ENCODE results near the gene RABGEF1. TPM values are rescaled to one million over a fixed set of nuclear protein-coding genes. Genes with fewer than 3 reads are reported as not detected.

RABGEF1 gene
- total RNA-seq, 3 donors from 2014 or later (not counting 1 experiment from before 2014, with no cell fraction given), result 26.1 to 38.1 (median 31.7) TPM

- Histone ChIP-seq H3K9me3 (ENCODE audit: control insufficient read depth, insufficient read depth, low read length) (no peaks in the 10 kb centered on the region), H3K27me3 (ENCODE audit: control insufficient read depth, insufficient read depth, low read length) (no peaks in the 10 kb centered on the region), H3K36me3 (ENCODE audit: control insufficient read depth, insufficient read depth, low read length) (peaks cover 1% of the 10 kb centered on the region), H3K4me1 (ENCODE audit: control insufficient read depth, insufficient read depth, low read length) (peaks cover 28% of the 10 kb centered on the region), H3K27ac (ENCODE audit: low read length) (no peak overlapping the region), H3K4me3 (ENCODE audit: low read length) (no peak overlapping the region)
- no peaks in the 10 kb centered on the region for H3K36me3 Mint-ChIP-seq
- H3K4me1 Mint-ChIP-seq, result peaks cover 36 to 45% of the 10 kb centered on the region in 2 donors
- WGBS (ENCODE audit: insufficient coverage), result 100% methylated on average over 3 of the region's 6 CpGs
- DNase-seq (no peak), ATAC-seq (no peak)
- intact Hi-C loops (cut with micrococcal nuclease), result no loop called here
- TF ChIP-seq CTCF (IDR thresholded peaks at IDR 0.05), result no peak
- H3K27ac Mint-ChIP-seq, result peak overlapping the region; percentile 36 to 76
- H3K27me3 Mint-ChIP-seq (ENCODE audit: low read depth in 2 of 2), result no peaks in the 10 kb centered on the region
- no peaks in the 10 kb centered on the region for H3K9me3 Mint-ChIP-seq
- peak overlapping the region; percentile 49 for H3K4me3 Mint-ChIP-seq
Measured at GRCh38 chr7:66736892-66737291, 3.6 kb upstream of the RABGEF1 start.

GRCh38 chr7:66737667-66738066 lies 2.9 kb upstream of the RABGEF1 start:
- H3K36me3 Mint-ChIP-seq, result no peaks in the 10 kb centered on the region
- no peak for DNase-seq
- Histone ChIP-seq H3K4me3 (ENCODE audit: low read length) (no peak overlapping the region), H3K27me3 (ENCODE audit: control insufficient read depth, insufficient read depth, low read length) (no peaks in the 10 kb centered on the region), H3K4me1 (ENCODE audit: control insufficient read depth, insufficient read depth, low read length) (peaks cover 31% of the 10 kb centered on the region), H3K36me3 (ENCODE audit: control insufficient read depth, insufficient read depth, low read length) (peaks cover 1% of the 10 kb centered on the region), H3K9me3 (ENCODE audit: control insufficient read depth, insufficient read depth, low read length) (no peaks in the 10 kb centered on the region), H3K27ac (ENCODE audit: low read length) (no peak overlapping the region)
- ATAC-seq, result no peak
- peaks cover 42 to 51% of the 10 kb centered on the region in 2 donors for H3K4me1 Mint-ChIP-seq
- TF ChIP-seq CTCF (IDR thresholded peaks at IDR 0.05), result no peak
- intact Hi-C loops (cut with micrococcal nuclease), result no loop called here
- no peaks in the 10 kb centered on the region for H3K9me3 Mint-ChIP-seq
- no peaks in the 10 kb centered on the region for H3K27me3 Mint-ChIP-seq (ENCODE audit: low read depth in 2 of 2)
- no peak overlapping the region for H3K4me3 Mint-ChIP-seq
- H3K27ac Mint-ChIP-seq, result peak overlapping the region; percentile 36 to 76
- 75% methylated on average over 4 of the region's 6 CpGs for WGBS (ENCODE audit: insufficient coverage)

- Histone ChIP-seq H3K4me3 (ENCODE audit: low read length) (peak overlapping the region; percentile 97), H3K36me3 (ENCODE audit: control insufficient read depth, insufficient read depth, low read length) (peaks cover 1% of the 10 kb centered on the region), H3K4me1 (ENCODE audit: control insufficient read depth, insufficient read depth, low read length) (peaks cover 31% of the 10 kb centered on the region), H3K27ac (ENCODE audit: low read length) (peak overlapping the region; percentile 98), H3K9me3 (ENCODE audit: control insufficient read depth, insufficient read depth, low read length) (no peaks in the 10 kb centered on the region), H3K27me3 (ENCODE audit: control insufficient read depth, insufficient read depth, low read length) (no peaks in the 10 kb centered on the region)
- Mint-ChIP-seq H3K27me3 (ENCODE audit: low read depth in 2 of 2) (no peaks in the 10 kb centered on the region), H3K4me1 (peaks cover 42 to 46% of the 10 kb centered on the region in 2 donors), H3K36me3 (no peaks in the 10 kb centered on the region), H3K9me3 (no peaks in the 10 kb centered on the region), H3K27ac (peak overlapping the region; percentile 98), H3K4me3 (peak overlapping the region; percentile 95)
- intact Hi-C loops (cut with micrococcal nuclease), result no loop called here
- WGBS (ENCODE audit: insufficient coverage), result 89% methylated on average over 13 of the region's 14 CpGs
- no peak for TF ChIP-seq CTCF (IDR thresholded peaks at IDR 0.05)
- DNase-seq (no peak), ATAC-seq (no peak)
Measured at GRCh38 chr7:66739477-66739876, 1.1 kb upstream of the RABGEF1 start.

- peaks cover 1% of the 10 kb centered on the region for H3K36me3 ChIP-seq (ENCODE audit: control insufficient read depth, insufficient read depth, low read length)
- peak in 1 of 3 donors; percentile 0 for ATAC-seq
Measured at GRCh38 chr7:66739953-66740301, 606 bp upstream of the RABGEF1 start.

More at GRCh38 chr7:66739953-66740301, 606 bp upstream of the RABGEF1 start:
- TF ChIP-seq CTCF (IDR thresholded peaks at IDR 0.05), result no peak
- Mint-ChIP-seq H3K9me3 (no peaks in the 10 kb centered on the region), H3K4me3 (peak overlapping the region; percentile 95), H3K4me1 (peaks cover 42 to 46% of the 10 kb centered on the region in 2 donors), H3K27ac (peak overlapping the region; percentile 98), H3K27me3 (ENCODE audit: low read depth in 2 of 2) (no peaks in the 10 kb centered on the region), H3K36me3 (no peaks in the 10 kb centered on the region)
- peak overlapping the region; percentile 97 for H3K4me3 ChIP-seq (ENCODE audit: low read length)
- H3K9me3 ChIP-seq (ENCODE audit: control insufficient read depth, insufficient read depth, low read length), result no peaks in the 10 kb centered on the region
- H3K4me1 ChIP-seq (ENCODE audit: control insufficient read depth, insufficient read depth, low read length), result peaks cover 31% of the 10 kb centered on the region
- no peak for DNase-seq
- H3K27ac ChIP-seq (ENCODE audit: low read length), result peak overlapping the region; percentile 98
- WGBS (ENCODE audit: insufficient coverage), result 12% methylated on average over 12 of the region's 12 CpGs
- no peaks in the 10 kb centered on the region for H3K27me3 ChIP-seq (ENCODE audit: control insufficient read depth, insufficient read depth, low read length)
- intact Hi-C loops (cut with micrococcal nuclease), result loop anchor here (1.0 to 2.0 kb wide), 4 partner anchors 57 to 255 kb away; partner anchors contain the start of gene SBDS

Measured in natural killer cell (primary cell).